ENCODE data around the gene DPP10. TPM values are rescaled to one million over a fixed set of nuclear protein-coding genes. Genes with fewer than 3 reads are reported as not detected.
A peak's percentile ranks its signal among the peaks of the same experiment; 100 is the strongest.

Gene DPP10
- total and polyA plus RNA-seq, 8 donors = 0.68 to 8.2 (median 4.7) TPM

GRCh38 chr2:114609203-114609602 lies 166.8 kb downstream of the DPP10 start:
- H3K4me3 ChIP-seq = no peak overlapping the region
- no peaks in the 10 kb centered on the region for H3K9me3 ChIP-seq
- DNase-seq = no peak
- H3K27ac ChIP-seq = no peak overlapping the region
- no peaks in the 10 kb centered on the region for H3K4me1 ChIP-seq
- H3K27me3 ChIP-seq = no peaks in the 10 kb centered on the region
- no peaks in the 10 kb centered on the region for H3K36me3 ChIP-seq
- no peak for ATAC-seq
- no peak for TF ChIP-seq CTCF (IDR thresholded peaks at IDR 0.05)
- intact Hi-C loops (cut with DNase I) = no loop called here

GRCh38 chr2:114609801-114610200 lies 167.4 kb downstream of the DPP10 start:
- Histone ChIP-seq H3K4me3 (no peak overlapping the region), H3K27me3 (no peaks in the 10 kb centered on the region), H3K4me1 (no peaks in the 10 kb centered on the region), H3K27ac (no peak overlapping the region), H3K36me3 (no peaks in the 10 kb centered on the region), H3K9me3 (no peaks in the 10 kb centered on the region)
- intact Hi-C loops (cut with DNase I) = no loop called here
- DNase-seq = no peak
- ATAC-seq = no peak
- no peak for TF ChIP-seq CTCF (IDR thresholded peaks at IDR 0.05)

- peak in 1 of 4 donors; percentile 27 for DNase-seq
- no peaks in the 10 kb centered on the region for H3K27me3 ChIP-seq
These were observed 168.2 kb downstream of the DPP10 start for GRCh38 chr2:114610677-114611076.

GRCh38 chr2:114614592-114614991 lies 172.2 kb downstream of the DPP10 start:
- Histone ChIP-seq H3K4me1 (no peaks in the 10 kb centered on the region), H3K9me3 (no peaks in the 10 kb centered on the region), H3K4me3 (no peak overlapping the region), H3K27ac (no peak overlapping the region), H3K27me3 (no peaks in the 10 kb centered on the region), H3K36me3 (no peaks in the 10 kb centered on the region)
- DNase-seq (no peak), ATAC-seq (no peak)
- TF ChIP-seq CTCF (IDR thresholded peaks at IDR 0.05) = no peak
- intact Hi-C loops (cut with DNase I) = no loop called here

More at GRCh38 chr2:114610677-114611076, 168.2 kb downstream of the DPP10 start:
- no peak overlapping the region for H3K4me3 ChIP-seq
- H3K36me3 ChIP-seq = no peaks in the 10 kb centered on the region
- no peak overlapping the region for H3K27ac ChIP-seq
- no peak for ATAC-seq
- intact Hi-C loops (cut with DNase I) = no loop called here
- no peak for TF ChIP-seq CTCF (IDR thresholded peaks at IDR 0.05)
- H3K9me3 ChIP-seq = no peaks in the 10 kb centered on the region
- H3K4me1 ChIP-seq = no peaks in the 10 kb centered on the region

- DNase-seq = no peak
- H3K27me3 ChIP-seq = no peaks in the 10 kb centered on the region
- intact Hi-C loops (cut with DNase I) = no loop called here
- H3K9me3 ChIP-seq = no peaks in the 10 kb centered on the region
- ATAC-seq = peak; percentile 33
- no peak for TF ChIP-seq CTCF (IDR thresholded peaks at IDR 0.05)
- no peaks in the 10 kb centered on the region for H3K4me1 ChIP-seq
- H3K4me3 ChIP-seq = no peak overlapping the region
- H3K27ac ChIP-seq = no peak overlapping the region
- H3K36me3 ChIP-seq = no peaks in the 10 kb centered on the region
These were observed 186.0 kb downstream of the DPP10 start for GRCh38 chr2:114628481-114628880.

Measured in left lung (tissue), 10 donors.